GM23338 (cell line): ENCODE data around the gene MRC2. TPM values are rescaled to one million over a fixed set of nuclear protein-coding genes. Genes with fewer than 3 reads are reported as not detected.

ENCODE experiments used
- EZH2phosphoT487 ChIP-seq: fragments of 200-600 bp; sonication (generic); IDR thresholded peaks from one replicate; pipeline ENCODE4 v1.8.1; 2018; ENCODE audit warnings: antibody characterized with exemption; ENCODE audit not compliant: unreplicated experiment
- POLR2AphosphoS5 ChIP-seq: IDR thresholded peaks from 2 replicates; pipeline ENCODE4 v1.6.1; 2016; ENCODE audit warnings: antibody characterized with exemption, low read depth
- STAT1 ChIP-seq: IDR thresholded peaks from one replicate; pipeline ENCODE4 v1.6.1; 2016; ENCODE audit warnings: antibody characterized with exemption; ENCODE audit not compliant: unreplicated experiment
- ZNF331 ChIP-seq: fragments of 250-450 bp; sonication (Bioruptor Pico); IDR thresholded peaks from 2 replicates; pipeline ENCODE4 v1.5.0; 2020; ENCODE audit warnings: low read depth, mild to moderate bottlenecking, moderate library complexity
- polyA plus RNA-seq: library from polyadenylated mRNA; unstranded; fragments of >200 nt; fragmentation: Nextera tagmentation; extraction: Ambion mirVana; gene quantifications from 2 replicates; pipeline ENCODE4 v1.2.1, GENCODE V29; 2016
- total RNA-seq: library from RNA; depleted of rRNA; stranded (reverse); fragments of >200 nt; shearing (Covaris generic); gene quantifications from 2 replicates; pipeline ENCODE4 v1.2.3, GENCODE V29; 2014
- TF ChIP-seq, protein P1 (sequence below): fragments of 250-450 bp; sonication (Bioruptor Pico); IDR thresholded peaks from 2 replicates; pipeline ENCODE4 v1.5.0; 2020; ENCODE audit warnings: mild to moderate bottlenecking, moderate library complexity
- TF ChIP-seq, protein P2 (sequence below): IDR thresholded peaks from one replicate; pipeline ENCODE4 v1.6.1; 2018; ENCODE audit warnings: antibody characterized with exemption; ENCODE audit not compliant: unreplicated experiment
- TF ChIP-seq, protein P3 (sequence below): IDR thresholded peaks from 2 replicates; pipeline ENCODE4 v1.6.1; 2016; ENCODE audit warnings: antibody characterized with exemption

Gene MRC2
- total and polyA plus RNA-seq, 2 experiments from 2014 or later: 8.0 to 38.6 TPM

DNA sequence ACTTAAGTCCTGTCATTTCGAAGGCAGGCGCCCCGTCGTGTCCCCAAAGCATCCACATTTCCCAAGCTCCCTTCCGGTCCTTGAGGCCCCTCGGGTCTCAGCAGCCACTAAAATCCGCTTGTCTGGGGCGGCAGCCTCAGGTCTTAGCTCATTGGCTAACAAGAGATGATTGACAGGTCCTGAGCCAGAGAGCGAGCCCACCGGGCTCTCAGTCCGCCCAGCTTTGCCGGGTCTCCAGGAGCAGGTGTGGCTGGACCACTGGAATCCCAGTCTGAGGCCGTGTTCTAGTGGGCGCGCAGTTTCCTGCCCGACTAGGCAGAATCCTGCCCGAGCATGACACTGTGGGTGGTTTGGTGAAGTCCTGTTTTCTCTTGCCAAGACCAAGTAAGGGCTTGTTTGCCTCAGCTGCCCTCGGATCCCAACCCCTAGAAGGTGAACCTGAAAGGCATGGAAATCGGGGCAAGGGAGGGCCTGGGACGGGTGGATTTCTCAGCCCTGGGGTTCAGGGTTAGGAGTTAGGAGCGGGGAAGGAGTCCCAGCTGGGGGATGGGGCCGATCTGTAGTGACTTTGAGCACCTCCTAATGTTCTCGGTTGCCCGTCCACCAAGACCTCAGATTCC lies 42.8 kb downstream of the MRC2 start (continued):
- TF ChIP-seq, protein P1, sequence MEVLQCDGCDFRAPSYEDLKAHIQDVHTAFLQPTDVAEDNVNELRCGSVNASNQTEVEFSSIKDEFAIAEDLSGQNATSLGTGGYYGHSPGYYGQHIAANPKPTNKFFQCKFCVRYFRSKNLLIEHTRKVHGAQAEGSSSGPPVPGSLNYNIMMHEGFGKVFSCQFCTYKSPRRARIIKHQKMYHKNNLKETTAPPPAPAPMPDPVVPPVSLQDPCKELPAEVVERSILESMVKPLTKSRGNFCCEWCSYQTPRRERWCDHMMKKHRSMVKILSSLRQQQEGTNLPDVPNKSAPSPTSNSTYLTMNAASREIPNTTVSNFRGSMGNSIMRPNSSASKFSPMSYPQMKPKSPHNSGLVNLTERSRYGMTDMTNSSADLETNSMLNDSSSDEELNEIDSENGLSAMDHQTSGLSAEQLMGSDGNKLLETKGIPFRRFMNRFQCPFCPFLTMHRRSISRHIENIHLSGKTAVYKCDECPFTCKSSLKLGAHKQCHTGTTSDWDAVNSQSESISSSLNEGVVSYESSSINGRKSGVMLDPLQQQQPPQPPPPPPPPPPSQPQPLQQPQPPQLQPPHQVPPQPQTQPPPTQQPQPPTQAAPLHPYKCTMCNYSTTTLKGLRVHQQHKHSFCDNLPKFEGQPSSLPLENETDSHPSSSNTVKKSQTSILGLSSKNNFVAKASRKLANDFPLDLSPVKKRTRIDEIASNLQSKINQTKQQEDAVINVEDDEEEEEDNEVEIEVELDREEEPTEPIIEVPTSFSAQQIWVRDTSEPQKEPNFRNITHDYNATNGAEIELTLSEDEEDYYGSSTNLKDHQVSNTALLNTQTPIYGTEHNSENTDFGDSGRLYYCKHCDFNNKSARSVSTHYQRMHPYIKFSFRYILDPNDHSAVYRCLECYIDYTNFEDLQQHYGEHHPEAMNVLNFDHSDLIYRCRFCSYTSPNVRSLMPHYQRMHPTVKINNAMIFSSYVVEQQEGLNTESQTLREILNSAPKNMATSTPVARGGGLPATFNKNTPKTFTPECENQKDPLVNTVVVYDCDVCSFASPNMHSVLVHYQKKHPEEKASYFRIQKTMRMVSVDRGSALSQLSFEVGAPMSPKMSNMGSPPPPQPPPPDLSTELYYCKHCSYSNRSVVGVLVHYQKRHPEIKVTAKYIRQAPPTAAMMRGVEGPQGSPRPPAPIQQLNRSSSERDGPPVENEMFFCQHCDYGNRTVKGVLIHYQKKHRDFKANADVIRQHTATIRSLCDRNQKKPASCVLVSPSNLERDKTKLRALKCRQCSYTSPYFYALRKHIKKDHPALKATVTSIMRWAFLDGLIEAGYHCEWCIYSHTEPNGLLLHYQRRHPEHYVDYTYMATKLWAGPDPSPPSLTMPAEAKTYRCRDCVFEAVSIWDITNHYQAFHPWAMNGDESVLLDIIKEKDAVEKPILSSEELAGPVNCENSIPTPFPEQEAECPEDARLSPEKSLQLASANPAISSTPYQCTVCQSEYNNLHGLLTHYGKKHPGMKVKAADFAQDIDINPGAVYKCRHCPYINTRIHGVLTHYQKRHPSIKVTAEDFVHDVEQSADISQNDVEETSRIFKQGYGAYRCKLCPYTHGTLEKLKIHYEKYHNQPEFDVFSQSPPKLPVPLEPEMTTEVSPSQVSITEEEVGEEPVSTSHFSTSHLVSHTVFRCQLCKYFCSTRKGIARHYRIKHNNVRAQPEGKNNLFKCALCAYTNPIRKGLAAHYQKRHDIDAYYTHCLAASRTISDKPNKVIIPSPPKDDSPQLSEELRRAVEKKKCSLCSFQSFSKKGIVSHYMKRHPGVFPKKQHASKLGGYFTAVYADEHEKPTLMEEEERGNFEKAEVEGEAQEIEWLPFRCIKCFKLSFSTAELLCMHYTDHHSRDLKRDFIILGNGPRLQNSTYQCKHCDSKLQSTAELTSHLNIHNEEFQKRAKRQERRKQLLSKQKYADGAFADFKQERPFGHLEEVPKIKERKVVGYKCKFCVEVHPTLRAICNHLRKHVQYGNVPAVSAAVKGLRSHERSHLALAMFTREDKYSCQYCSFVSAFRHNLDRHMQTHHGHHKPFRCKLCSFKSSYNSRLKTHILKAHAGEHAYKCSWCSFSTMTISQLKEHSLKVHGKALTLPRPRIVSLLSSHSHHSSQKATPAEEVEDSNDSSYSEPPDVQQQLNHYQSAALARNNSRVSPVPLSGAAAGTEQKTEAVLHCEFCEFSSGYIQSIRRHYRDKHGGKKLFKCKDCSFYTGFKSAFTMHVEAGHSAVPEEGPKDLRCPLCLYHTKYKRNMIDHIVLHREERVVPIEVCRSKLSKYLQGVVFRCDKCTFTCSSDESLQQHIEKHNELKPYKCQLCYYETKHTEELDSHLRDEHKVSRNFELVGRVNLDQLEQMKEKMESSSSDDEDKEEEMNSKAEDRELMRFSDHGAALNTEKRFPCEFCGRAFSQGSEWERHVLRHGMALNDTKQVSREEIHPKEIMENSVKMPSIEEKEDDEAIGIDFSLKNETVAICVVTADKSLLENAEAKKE (CRISPR knock-in tag): no peak
- no peak for TF ChIP-seq EZH2phosphoT487
- TF ChIP-seq, protein P2, sequence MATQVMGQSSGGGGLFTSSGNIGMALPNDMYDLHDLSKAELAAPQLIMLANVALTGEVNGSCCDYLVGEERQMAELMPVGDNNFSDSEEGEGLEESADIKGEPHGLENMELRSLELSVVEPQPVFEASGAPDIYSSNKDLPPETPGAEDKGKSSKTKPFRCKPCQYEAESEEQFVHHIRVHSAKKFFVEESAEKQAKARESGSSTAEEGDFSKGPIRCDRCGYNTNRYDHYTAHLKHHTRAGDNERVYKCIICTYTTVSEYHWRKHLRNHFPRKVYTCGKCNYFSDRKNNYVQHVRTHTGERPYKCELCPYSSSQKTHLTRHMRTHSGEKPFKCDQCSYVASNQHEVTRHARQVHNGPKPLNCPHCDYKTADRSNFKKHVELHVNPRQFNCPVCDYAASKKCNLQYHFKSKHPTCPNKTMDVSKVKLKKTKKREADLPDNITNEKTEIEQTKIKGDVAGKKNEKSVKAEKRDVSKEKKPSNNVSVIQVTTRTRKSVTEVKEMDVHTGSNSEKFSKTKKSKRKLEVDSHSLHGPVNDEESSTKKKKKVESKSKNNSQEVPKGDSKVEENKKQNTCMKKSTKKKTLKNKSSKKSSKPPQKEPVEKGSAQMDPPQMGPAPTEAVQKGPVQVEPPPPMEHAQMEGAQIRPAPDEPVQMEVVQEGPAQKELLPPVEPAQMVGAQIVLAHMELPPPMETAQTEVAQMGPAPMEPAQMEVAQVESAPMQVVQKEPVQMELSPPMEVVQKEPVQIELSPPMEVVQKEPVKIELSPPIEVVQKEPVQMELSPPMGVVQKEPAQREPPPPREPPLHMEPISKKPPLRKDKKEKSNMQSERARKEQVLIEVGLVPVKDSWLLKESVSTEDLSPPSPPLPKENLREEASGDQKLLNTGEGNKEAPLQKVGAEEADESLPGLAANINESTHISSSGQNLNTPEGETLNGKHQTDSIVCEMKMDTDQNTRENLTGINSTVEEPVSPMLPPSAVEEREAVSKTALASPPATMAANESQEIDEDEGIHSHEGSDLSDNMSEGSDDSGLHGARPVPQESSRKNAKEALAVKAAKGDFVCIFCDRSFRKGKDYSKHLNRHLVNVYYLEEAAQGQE: no peak
- TF ChIP-seq POLR2AphosphoS5: no peak
- TF ChIP-seq, protein P3, sequence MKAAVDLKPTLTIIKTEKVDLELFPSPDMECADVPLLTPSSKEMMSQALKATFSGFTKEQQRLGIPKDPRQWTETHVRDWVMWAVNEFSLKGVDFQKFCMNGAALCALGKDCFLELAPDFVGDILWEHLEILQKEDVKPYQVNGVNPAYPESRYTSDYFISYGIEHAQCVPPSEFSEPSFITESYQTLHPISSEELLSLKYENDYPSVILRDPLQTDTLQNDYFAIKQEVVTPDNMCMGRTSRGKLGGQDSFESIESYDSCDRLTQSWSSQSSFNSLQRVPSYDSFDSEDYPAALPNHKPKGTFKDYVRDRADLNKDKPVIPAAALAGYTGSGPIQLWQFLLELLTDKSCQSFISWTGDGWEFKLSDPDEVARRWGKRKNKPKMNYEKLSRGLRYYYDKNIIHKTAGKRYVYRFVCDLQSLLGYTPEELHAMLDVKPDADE: no peak
- no peak for TF ChIP-seq STAT1
- TF ChIP-seq ZNF331 (CRISPR knock-in tag): no peak
